Left colon (tissue), 2 donors: ENCODE results near the gene ZNF575. TPM values are rescaled to one million over a fixed set of nuclear protein-coding genes. Genes with fewer than 3 reads are reported as not detected.
"Not testable (repeated sequence)": the region's sequence is repeated elsewhere in the genome, so short reads cannot be mapped to it uniquely, and the experiment has no call there.

ENCODE experiments used
- ATAC-seq: fragments of 200-7000 bp; cut with Tn5 transposase; one replicate; pipeline ENCODE4 v1.9.1; 2020; ENCODE audit warnings: mild to moderate bottlenecking, moderate library complexity
- DNase-seq, 2 donors: peaks; one replicate each; pipeline ENCODE4 v3.0.0-alpha.2; 2020
- intact Hi-C, 2 donors: fragments of 100-400 bp; cut with DNase I in 1 of 2; cut with micrococcal nuclease in 1 of 2; formaldehyde crosslinking; loops; one replicate each; pipeline versions ENCODE4 v1.11.2 to v1.14.0; 2022; cut with DNase I, micrococcal nuclease
- total RNA-seq, 2 donors: library from RNA; stranded (reverse); fragmentation: NEBNext Ultra II Directional; extraction: Animal tissue kit (Norgen Biotek cat#: 25700); gene quantifications; one replicate each; pipeline ENCODE4 v1.2.1, GENCODE V29; 2021
- donor health status: DM: no; HTN: no; CAD: no.
- donor health status: DM: yes; HTN: yes; CAD: no.

Gene ZNF575
- total RNA-seq, 2 donors from 2014 or later = 6.5 to 7.7 TPM

GRCh38 chr19:43505941-43506340 lies 27.0 kb upstream of the ZNF575 start:
- ATAC-seq (no peak), DNase-seq (no peak)
- intact Hi-C loops = no loop called here

- ATAC-seq (no peak), DNase-seq (no peak)
- intact Hi-C loops = no loop called here
Measured at GRCh38 chr19:43506629-43507028, 26.4 kb upstream of the ZNF575 start.

- DNase-seq (no peak), ATAC-seq (no peak)
- intact Hi-C loops = no loop called here
Measured at GRCh38 chr19:43507880-43508279, 25.1 kb upstream of the ZNF575 start.

GRCh38 chr19:43510713-43511112 lies 22.3 kb upstream of the ZNF575 start:
- no peak for DNase-seq
- intact Hi-C loops = no loop called here
- no peak for ATAC-seq

- DNase-seq = no peak
- intact Hi-C loops = no loop called here
- peak; percentile 69 for ATAC-seq
Measured at GRCh38 chr19:43511324-43511723, 21.7 kb upstream of the ZNF575 start.

GRCh38 chr19:43512399-43512798 lies 20.6 kb upstream of the ZNF575 start:
- intact Hi-C loops, ATAC-seq, DNase-seq: not testable (repeated sequence)

- ATAC-seq (no peak), DNase-seq (no peak)
- intact Hi-C loops = loop anchor here in 1 of 2 donors (2.0 kb wide), 1 partner anchor 71 kb away; no protein-coding TSS in a partner anchor
Measured at GRCh38 chr19:43518051-43518450, 14.9 kb upstream of the ZNF575 start.

- ATAC-seq (peak; percentile 66), DNase-seq (peak; percentile 60 to 85)
- intact Hi-C loops = loop anchor here (2.0 to 5.0 kb wide), 2 partner anchors 72 to 73 kb away; no protein-coding TSS in a partner anchor
Measured at GRCh38 chr19:43519436-43520088, 13.4 kb upstream of the ZNF575 start.

GRCh38 chr19:43522929-43523328 lies 10.1 kb upstream of the ZNF575 start:
- DNase-seq (no peak), ATAC-seq (no peak)
- intact Hi-C loops = loop anchor here in 1 of 2 donors (5.0 kb wide), 1 partner anchor 76 kb away; no protein-coding TSS in a partner anchor

GRCh38 chr19:43523696-43524095 lies 9.3 kb upstream of the ZNF575 start:
- intact Hi-C loops = loop anchor here in 1 of 2 donors (5.0 kb wide), 1 partner anchor 76 kb away; no protein-coding TSS in a partner anchor
- not testable (repeated sequence) for ATAC-seq, DNase-seq

GRCh38 chr19:43524922-43525835 lies 7.8 kb upstream of the ZNF575 start:
- DNase-seq = peak; percentile 78 to 90
- intact Hi-C loops = loop anchor here in 1 of 2 donors (5.0 kb wide), 1 partner anchor 78 kb away; no protein-coding TSS in a partner anchor
- peak; percentile 63 for ATAC-seq

GRCh38 chr19:43525836-43526771 lies 6.9 kb upstream of the ZNF575 start:
- DNase-seq (peak; percentile 79 to 84), ATAC-seq (peak; percentile 72)
- intact Hi-C loops = no loop called here

- intact Hi-C loops = no loop called here
- peak; percentile 87 to 93 for DNase-seq
- ATAC-seq = peak; percentile 70
Measured at GRCh38 chr19:43526884-43527859, 5.8 kb upstream of the ZNF575 start, which contains the start of gene ETHE1. TSS of gene ETHE1 (minus strand) at chr19:43527201. CDS start at chr19:43527177, 24 bp downstream.

- intact Hi-C loops = no loop called here
- DNase-seq (peak; percentile 51 to 53), ATAC-seq (no peak)
Measured at GRCh38 chr19:43527860-43528622, 4.9 kb upstream of the ZNF575 start.

- ATAC-seq = peak; percentile 55
Measured at GRCh38 chr19:43532571-43532961, 422 bp upstream of the ZNF575 start.

GRCh38 chr19:43533546-43534304 lies 737 bp downstream of the ZNF575 start:
- ATAC-seq (peak; percentile 68), DNase-seq (peak; percentile 99 to 100)
- intact Hi-C loops = no loop called here

More at GRCh38 chr19:43532571-43532961, 422 bp upstream of the ZNF575 start:
- intact Hi-C loops = no loop called here
- peak; percentile 83 for DNase-seq
